RWPE1 (cell line): ENCODE results near the gene RASGRF2.

Experiments
- CTCF ChIA-PET: fragments of 350-600 bp; sonication (Branson Sonifier 250); formaldehyde crosslinking; extraction: SDS; loops from one replicate; lab custom pipeline; 2021; lab: Yijun Ruan, JAX
- POLR2A ChIA-PET: fragments of 400-600 bp; formaldehyde crosslinking; extraction: SDS; loops from one replicate; lab custom pipeline; 2020; ENCODE audit warnings: antibody characterized with exemption; ENCODE audit not compliant: low non-redundant PET; lab: Yijun Ruan, JAX
- DNase-seq: peaks from one replicate; pipeline ENCODE4 v3.0.0; 2012; ENCODE audit warnings: low spot score
- H3K27ac ChIP-seq: fragments of 450-650 bp; 2 replicates; pipeline ENCODE4 v1.5.1; 2017
- CTCF ChIP-seq: fragments of 450-650 bp; conservative IDR thresholded peaks from 2 replicates; pipeline ENCODE4 v1.5.1; 2017; ENCODE audit warnings: low read depth, mild to moderate bottlenecking

The RASGRF2 gene

DNA sequence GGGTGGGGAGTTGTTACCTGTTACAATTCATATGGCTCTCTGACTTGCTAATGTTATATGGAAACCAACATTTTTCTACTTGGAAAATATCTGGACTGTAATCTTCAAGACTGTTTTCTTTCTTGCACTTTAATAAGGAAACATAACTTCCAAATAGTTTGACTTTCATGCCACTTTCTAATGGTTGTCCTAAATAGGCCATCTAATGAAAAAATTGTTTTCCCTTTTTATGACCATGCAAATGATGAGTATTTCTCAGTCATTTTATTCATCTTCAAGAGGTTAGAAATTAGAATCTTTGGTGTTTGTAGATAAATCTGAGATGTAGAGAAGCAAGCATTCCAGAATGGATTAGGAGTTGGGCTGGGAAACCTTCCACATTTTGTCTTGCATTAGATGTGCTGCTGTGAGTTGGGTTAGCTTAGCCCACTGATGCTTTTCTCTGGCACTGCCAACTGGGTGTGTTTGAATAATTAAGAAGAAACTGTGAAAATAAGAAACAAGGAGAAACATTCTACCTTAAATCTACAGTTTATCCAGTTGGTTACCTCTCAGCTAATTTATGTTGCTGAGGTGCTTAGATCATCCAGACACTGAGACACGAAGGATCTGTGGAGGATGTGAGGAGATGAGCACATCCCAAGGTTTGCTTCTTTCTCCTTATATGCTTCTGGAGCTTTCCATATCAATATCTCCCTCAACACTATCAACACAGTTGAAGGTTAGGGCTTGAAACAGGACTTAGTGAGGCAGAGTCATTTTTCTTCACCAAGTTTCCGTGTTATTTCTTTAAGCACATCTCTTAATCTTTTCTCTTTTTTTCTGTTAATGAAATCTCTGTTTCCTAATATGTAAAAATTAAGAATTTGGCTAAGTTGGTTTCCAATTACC lies 2.7 kb downstream of the RASGRF2 start:
- no peak overlapping the region for H3K27ac ChIP-seq

DNA sequence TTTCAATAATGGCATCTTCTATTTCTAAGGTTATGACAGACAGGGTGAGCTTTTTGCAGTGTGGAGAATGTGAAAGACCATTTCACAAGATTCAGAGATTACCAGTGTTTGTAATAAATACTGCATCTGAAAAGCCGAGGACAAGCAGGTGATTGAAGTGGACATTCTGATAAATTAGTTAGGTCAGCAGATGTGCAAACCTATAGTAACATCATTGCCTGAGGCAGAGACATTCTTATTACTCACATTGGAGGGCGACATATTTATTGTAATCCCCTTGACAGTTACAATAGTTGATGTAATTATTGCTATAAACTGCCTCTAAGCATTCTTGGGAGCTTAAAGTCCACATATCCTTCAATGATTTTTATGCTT lies 3.3 kb downstream of the RASGRF2 start:
- ChIA-PET CTCF (interaction anchor here (0.6 kb wide), 1 partner anchor 19 kb away, joined by 3 read pairs; no protein-coding TSS in a partner anchor), POLR2A (no interaction called here)
- no peak for TF ChIP-seq CTCF
- no peak for DNase-seq
- no peak overlapping the region for H3K27ac ChIP-seq

More for the DNA sequence above, 2.7 kb downstream of the RASGRF2 start:
- no peak for DNase-seq
- ChIA-PET CTCF (interaction anchor here (0.6 kb wide), 1 partner anchor 19 kb away, joined by 3 read pairs; no protein-coding TSS in a partner anchor), POLR2A (no interaction called here)
- no peak for TF ChIP-seq CTCF

DNA sequence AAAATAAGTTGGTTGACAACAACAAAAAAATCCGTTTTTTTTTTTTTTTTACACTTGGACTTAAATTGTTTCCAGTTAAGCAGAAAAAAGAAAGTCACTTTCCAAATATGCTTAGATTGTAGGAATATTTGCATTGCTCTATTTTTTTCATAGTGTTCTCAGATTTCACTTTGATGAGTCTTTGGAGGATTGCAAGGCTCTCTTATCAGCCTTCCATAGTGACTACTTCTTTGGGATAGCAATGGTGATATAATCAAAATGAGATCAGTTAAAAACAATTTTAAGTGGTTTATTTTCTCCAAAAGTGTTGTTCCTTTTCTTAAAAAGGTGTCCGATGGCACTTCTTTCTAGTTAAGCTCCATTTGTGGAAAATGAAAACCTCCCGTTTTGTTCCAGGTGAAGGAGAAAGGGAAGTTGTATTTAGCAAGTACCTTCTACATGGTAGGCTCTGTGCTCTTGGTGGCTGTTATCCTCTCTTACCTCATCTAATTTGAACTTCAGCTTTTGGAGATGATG lies 3.9 kb downstream of the RASGRF2 start:
- no peak for DNase-seq
- ChIA-PET POLR2A (no interaction called here), CTCF (interaction anchor here (0.6 kb wide), 1 partner anchor 20 kb away, joined by 3 read pairs; no protein-coding TSS in a partner anchor)
- H3K27ac ChIP-seq = no peak overlapping the region
- no peak for TF ChIP-seq CTCF

DNA sequence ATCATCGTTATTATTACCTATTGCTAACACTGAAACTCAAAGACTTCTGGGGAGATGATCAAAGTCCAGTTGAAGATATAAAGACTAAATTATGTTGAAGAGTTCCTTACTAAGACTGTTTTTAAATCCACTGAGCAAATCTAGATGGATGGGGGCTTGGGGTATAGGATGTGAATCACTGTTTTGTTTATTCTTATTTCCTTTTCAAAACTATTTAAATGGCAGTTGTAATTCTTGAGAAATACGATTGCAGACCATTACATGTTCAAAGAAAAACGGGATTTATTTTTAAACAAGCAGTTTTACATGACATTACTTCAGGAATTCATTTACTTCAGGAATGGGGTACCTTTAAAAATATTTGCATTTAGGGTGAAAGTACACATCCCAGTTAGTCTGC lies 4.3 kb downstream of the RASGRF2 start:
- no peak overlapping the region for H3K27ac ChIP-seq
- TF ChIP-seq CTCF = no peak
- no peak for DNase-seq
- POLR2A ChIA-PET = no interaction called here
- CTCF ChIA-PET = no interaction called here

GRCh38 chr5:80964919-80965318 lies 4.8 kb downstream of the RASGRF2 start:
- no peak overlapping the region for H3K27ac ChIP-seq
- TF ChIP-seq CTCF = no peak
- CTCF ChIA-PET = no interaction called here
- DNase-seq = no peak
- POLR2A ChIA-PET = no interaction called here

- peak overlapping the region; percentile 76 for H3K27ac ChIP-seq
- CTCF ChIA-PET = interaction anchor here (0.6 to 0.7 kb wide), 3 partner anchors 44 to 498 kb away, joined by 3 read pairs; no protein-coding TSS in a partner anchor
- POLR2A ChIA-PET = interaction anchor here (0.9 kb wide), 1 partner anchor 19 kb away, joined by 3 read pairs; no protein-coding TSS in a partner anchor
- peak; percentile 81 for DNase-seq
- TF ChIP-seq CTCF = no peak
Observed at GRCh38 chr5:80967500-80968181, 7.5 kb downstream of the RASGRF2 start.
